WTC11 (cell line): ENCODE data around the gene GABPB2.

Experiments
- GABPB1 ChIP-seq: sonication (generic); formaldehyde crosslinking; IDR thresholded peaks from 2 replicates; pipeline ENCODE4 v1.8.1; 2023; ENCODE audit warnings: mild to moderate bottlenecking, missing genetic modification reagents
- MYBL2 ChIP-seq: sonication (generic); formaldehyde crosslinking; IDR thresholded peaks from 2 replicates; pipeline ENCODE4 v1.8.1; 2023; ENCODE audit warnings: mild to moderate bottlenecking, moderate library complexity, missing genetic modification reagents
- TF ChIP-seq, protein P1 (sequence below): sonication (generic); formaldehyde crosslinking; IDR thresholded peaks from 2 replicates; pipeline ENCODE4 v1.8.1; 2022; ENCODE audit warnings: low read depth, mild to moderate bottlenecking, moderate library complexity, missing genetic modification reagents, borderline replicate concordance
- TF ChIP-seq, protein P2 (sequence below): fragments of 200-600 bp; IDR thresholded peaks from 2 replicates; pipeline ENCODE4 v1.8.0; 2022; ENCODE audit warnings: antibody characterized with exemption

DNA sequence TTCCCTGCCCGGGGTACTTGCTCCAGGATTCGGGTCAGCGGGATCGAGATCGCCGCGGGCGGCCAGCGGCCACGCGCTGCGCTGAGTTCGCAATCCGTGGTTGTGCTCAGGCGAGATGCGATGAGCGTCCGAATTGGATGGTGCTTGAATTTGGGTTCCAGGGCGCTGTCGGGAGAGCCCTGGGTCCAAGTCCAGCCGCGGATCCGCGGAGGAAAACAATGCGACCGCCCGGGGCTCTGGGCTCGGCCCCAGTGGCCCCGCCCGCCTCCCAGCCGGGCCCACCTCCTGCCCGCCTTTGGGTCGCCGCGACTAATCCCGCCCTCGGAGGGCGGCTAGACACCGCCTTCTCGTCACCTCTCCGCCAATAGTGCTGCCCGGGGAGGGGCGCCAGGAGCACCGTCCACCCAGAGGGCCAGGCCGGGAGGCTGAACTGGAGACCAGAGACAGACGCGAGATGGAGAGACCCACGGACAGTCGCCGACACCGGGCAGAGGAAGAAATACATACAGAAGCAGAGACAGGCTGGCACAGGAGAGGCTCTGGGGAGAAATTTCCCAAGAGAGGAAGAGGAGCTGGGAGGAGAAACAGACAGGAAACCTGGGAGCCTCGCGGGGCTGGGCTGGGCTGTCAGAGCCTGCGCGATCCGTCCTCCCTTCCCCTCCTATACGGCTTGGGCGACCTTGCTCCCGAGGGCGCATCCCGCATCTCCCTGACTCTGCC lies 76.0 kb downstream of the GABPB2 start, which contains the start of gene SEMA6C:
- TF ChIP-seq MYBL2 (CRISPR knock-in tag) = no peak
- TF ChIP-seq, protein P1, sequence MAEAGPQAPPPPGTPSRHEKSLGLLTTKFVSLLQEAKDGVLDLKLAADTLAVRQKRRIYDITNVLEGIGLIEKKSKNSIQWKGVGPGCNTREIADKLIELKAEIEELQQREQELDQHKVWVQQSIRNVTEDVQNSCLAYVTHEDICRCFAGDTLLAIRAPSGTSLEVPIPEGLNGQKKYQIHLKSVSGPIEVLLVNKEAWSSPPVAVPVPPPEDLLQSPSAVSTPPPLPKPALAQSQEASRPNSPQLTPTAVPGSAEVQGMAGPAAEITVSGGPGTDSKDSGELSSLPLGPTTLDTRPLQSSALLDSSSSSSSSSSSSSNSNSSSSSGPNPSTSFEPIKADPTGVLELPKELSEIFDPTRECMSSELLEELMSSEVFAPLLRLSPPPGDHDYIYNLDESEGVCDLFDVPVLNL (CRISPR knock-in tag) = no peak
- TF ChIP-seq, protein P2, sequence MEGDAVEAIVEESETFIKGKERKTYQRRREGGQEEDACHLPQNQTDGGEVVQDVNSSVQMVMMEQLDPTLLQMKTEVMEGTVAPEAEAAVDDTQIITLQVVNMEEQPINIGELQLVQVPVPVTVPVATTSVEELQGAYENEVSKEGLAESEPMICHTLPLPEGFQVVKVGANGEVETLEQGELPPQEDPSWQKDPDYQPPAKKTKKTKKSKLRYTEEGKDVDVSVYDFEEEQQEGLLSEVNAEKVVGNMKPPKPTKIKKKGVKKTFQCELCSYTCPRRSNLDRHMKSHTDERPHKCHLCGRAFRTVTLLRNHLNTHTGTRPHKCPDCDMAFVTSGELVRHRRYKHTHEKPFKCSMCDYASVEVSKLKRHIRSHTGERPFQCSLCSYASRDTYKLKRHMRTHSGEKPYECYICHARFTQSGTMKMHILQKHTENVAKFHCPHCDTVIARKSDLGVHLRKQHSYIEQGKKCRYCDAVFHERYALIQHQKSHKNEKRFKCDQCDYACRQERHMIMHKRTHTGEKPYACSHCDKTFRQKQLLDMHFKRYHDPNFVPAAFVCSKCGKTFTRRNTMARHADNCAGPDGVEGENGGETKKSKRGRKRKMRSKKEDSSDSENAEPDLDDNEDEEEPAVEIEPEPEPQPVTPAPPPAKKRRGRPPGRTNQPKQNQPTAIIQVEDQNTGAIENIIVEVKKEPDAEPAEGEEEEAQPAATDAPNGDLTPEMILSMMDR = no peak
- TF ChIP-seq GABPB1 = no peak
